GM18858 (cell line): ENCODE results near the gene PUSL1.

Source experiments
- ATAC-seq: cut with Tn5 transposase; IDR thresholded peaks from one replicate; pipeline ENCODE4 v1.9.1; 2021; ENCODE audit not compliant: unreplicated experiment

Gene PUSL1

DNA sequence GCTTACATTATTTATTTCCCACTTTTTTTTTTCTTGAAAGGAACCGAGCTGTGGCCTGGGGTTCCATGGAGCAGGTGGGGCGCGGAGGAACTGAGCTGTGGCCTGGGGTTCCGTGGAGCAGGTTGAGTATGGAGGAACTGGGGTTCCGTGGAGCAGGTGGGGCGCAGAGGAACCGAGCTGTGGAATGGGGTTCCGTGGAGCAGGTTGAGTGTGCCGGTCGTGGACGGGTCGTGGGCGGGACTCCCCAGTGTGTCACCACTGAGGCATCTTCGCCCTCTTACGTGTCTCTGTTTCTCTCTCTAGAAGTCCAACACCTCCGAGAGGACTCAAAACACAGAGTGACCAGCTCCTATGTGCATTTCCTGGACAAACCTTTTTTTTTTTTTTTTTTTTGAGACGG, 29.4 kb upstream of the PUSL1 start:
- no peak for ATAC-seq

DNA sequence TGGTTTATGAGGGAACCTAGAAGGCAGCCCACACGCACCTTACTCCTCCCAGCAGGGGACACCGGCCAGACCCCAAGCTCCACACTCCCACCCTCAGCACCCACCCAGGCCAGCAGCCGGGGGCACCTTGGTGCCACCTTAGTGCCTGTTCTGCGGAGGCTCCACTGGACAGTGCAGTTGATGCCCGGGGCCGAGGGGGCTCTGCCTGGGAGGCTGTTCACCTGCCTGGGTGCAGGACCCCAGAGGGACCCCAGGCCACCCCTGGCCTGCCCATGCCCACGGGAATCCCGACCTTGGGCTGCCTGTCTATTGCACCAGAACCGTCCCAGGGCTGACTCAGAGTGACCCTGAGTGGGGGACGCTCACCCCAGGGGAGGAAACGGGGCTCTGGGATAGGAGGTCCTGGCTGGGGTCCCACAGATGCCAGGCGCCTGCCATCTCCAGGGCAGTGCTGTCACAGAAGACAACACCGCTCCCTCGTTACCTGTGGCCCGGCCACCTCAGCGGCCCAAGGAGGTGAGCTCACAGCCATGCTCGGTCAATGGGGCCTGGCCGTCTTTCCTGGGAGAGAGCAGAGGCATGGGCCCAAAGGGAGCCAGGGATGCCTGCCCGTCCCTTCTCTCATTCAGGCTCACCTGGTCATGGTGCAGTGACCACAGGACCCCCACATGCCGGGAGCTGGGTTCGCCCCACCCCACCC, 27.5 kb upstream of the PUSL1 start:
- ATAC-seq: no peak

DNA sequence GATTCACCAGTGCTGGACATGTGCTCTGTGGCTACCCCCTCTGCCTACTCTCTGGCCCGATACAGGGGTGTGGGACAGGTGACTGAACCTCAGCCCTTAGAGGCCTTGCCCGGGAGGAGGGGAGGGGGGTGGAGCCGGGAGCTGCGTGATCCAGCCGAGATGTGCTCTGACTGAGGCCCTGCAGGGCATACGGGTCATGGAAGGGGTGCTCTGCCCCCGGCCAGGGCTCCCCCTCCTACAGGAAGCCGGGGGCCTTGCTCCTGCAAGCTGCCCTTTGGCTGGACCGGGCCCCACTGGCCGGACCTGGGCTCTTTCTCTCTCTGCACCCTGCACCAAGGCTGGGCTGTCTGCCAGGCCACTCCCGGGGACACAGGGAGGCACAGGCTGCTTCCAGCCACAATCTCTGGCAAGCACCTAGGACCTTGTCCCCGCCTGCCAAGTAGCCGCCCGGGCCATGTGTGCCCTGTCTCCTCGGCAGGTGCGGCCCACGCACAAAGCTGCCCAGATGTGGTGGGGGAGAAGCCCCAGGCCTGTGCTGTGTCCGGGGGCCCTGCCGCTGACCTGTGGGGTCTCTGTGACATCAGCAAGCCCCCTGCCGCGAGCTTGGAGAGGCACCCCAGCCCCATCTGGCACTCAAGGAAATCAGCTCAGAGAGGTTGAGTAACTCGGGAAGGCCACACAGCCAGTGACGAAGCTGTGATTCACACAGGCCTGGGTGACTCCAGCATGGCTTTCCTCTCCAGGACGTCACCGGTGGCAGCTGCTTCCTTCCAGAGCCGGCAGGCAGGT, 26.7 kb upstream of the PUSL1 start:
- no peak for ATAC-seq

DNA sequence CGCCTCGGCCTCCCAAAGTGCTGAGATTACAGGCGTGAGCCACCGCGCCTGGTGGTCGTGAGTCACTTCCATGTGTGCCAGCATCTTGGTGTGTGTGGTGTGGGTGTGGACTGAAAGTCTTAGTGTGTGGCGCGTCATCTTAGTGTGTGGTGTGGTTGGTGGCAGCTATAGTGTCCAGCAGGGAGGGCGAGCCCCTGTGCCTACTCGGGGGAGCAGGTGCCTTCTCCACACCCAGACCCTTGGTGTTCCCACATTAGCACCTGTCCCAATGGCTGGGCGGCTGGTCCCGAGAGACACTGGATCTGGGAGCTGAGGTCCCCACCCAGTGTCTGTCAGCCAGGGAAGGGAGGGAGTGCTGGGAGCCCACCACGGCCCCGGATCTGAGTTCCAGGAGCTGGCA, 25.4 kb upstream of the PUSL1 start:
- ATAC-seq: no peak

DNA sequence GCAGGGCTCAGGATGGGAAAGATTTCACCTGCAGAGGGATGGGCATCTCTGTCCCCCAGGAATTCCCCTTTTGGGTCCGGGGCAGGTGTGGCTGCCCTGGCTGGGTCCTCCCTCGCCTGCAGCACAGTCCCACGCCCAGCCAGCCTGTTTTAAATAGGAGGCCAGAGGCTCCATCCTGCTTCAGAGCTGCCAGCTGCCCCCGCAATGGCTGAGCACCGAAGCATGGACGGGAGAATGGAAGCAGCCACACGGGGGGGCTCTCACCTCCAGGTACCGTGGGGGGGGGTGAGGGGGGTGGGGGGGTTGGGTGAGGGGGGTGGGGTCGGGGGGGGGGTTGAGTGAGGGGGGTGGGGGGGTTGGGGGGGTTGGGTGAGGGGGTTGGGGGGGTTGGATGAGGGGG, 24.6 kb upstream of the PUSL1 start:
- ATAC-seq: no peak

DNA sequence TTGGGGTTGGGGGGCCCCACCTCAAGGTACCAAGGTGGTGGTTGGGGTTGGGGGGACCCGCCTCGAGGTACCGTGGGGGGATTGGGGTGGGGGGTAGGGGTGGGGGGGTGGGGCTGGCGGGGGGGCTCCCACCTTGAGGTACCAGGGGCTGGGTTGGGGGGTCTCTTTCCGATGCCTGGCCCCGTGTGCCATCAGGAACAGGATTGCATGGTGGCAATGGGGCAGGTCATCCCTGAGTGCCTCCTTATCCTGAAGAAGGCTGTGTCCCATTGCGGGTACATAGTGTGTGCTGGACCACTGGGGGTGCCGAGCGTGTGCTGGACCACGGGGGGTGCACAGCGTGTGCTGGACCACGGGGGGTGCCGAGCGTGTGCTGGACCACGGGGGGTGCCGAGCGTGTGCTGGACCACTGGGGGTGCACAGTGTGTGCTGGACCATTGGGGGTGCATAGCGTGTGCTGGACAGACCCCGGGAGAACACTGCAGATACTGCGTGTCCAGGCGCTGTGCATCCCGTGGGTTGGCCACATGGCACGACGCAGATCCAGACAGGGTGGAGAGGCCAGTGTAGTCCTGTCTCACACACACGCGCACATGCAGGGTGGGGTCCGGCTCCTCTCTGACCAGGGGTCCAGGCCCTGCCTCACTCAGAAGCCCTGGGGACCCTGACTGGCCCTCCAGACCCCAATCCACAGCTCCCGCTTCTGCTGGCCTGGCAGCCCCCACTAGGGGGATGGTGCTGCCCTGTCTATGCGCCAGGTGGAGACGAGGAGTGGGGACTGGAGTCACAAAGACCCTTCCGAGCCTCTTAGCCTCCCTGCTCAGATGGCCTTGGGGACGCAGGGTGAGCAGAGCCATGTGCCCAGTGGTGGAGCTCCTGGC, 23.9 kb upstream of the PUSL1 start:
- no peak for ATAC-seq

DNA sequence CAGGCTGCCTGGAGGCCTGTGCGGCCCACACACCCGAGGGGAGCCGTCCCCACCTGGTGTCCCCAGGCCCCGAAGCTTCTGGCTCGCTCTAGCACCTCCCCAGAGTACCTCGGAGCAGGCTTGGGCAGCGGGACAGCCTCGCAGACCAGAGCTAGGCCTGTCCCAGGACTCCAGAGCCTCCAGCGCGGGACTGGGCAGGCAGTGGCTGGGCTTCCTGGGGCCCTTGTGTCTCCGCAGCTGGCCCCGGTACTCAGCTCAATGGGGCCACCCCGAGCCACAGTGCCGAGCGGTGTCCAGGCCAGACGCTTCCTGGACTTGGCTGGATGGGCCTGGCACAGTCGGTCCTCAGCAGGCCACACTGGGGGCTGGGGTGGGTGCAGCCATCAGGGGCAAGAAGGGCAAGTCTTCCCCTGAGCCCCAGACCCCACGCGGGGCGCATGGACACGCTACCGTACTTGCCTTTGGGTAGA, 23.3 kb upstream of the PUSL1 start:
- ATAC-seq: no peak

DNA sequence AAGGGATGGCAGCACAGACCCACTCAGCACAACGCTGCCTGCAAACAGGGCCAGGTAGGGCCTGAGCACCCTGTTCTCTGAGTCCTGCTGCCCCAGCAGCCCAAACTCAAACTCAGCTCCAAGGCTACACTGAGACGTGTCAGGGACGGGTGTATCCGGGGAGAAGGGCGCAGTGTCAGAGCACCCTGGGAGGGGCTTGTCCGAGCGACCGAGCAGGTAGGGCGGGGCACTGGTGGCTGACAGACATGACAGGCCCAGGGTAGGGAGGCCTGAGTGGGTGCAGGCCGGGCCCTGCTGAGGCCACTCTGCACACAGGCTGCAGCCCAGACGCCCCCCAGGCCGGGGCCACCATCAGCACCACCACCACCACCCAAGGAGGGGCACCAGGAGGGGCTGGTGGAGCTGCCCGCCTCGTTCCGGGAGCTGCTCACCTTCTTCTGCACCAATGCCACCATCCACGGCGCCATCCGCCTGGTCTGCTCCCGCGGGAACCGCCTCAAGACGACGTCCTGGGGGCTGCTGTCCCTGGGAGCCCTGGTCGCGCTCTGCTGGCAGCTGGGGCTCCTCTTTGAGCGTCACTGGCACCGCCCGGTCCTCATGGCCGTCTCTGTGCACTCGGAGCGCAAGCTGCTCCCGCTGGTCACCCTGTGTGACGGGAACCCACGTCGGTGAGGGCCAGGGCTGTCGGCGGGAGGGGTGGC, 22.6 kb upstream of the PUSL1 start:
- ATAC-seq: no peak

DNA sequence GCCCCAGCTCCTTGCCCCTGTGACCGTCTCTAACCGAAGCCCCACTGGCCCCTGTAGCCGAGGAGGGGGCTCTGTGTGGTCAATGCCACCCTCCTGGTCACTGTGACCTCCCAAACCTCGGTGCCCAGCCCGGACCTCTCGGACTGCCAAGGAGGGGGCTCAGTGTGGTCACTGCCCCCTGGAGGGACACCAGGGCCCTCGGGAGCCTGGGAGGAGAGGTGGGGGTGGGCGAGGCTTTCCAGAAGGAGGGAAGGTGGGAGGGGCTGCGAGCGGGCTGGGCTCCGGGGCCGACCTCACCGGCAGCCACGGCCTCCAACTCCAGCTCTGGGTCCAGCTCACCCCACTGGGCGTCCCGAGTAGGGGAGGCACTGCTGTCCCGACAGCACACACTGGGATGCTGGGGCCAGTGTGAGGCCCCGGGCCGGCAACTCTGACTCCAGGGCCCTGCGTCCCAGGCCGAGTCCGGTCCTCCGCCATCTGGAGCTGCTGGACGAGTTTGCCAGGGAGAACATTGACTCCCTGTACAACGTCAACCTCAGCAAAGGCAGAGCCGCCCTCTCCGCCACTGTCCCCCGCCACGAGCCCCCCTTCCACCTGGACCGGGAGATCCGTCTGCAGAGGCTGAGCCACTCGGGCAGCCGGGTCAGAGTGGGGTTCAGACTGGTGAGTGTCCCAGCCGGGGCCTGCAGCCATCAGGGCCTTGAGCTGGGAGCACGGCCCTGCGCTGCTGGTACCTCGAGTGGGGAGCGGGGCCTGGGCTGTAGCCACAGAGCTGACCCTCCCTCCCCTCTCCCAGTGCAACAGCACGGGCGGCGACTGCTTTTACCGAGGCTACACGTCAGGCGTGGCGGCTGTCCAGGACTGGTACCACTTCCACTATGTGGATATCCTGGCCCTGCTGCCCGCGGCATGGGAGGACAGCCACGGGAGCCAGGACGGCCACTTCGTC, 21.8 kb upstream of the PUSL1 start:
- no peak for ATAC-seq

DNA sequence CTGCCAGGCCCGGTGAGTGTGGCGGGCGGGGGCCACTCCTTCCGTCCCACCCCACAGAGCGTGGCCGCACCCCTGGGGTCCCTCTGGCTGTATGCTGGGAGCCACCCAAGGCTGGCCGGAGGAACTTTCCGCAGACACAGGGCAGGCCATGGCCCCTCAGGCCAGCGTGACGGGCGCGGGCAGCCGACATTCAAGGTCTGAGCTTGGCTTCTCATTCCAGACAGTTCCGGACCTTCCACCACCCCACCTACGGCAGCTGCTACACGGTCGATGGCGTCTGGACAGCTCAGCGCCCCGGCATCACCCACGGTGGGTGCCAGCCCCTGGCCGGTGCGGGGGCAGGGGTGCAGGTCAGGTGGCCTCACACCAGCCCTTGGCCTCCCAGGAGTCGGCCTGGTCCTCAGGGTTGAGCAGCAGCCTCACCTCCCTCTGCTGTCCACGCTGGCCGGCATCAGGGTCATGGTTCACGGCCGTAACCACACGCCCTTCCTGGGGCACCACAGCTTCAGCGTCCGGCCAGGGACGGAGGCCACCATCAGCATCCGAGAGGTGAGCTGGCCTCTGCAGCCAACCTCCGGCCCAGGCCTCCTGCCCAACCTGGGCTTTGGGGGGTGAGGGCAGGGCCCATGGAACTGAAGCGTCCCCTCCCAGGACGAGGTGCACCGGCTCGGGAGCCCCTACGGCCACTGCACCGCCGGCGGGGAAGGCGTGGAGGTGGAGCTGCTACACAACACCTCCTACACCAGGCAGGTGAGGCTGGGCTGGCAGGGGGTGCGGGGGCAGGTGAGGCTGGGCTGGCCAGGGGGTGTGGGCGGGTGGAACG, 20.9 kb upstream of the PUSL1 start:
- no peak for ATAC-seq

DNA sequence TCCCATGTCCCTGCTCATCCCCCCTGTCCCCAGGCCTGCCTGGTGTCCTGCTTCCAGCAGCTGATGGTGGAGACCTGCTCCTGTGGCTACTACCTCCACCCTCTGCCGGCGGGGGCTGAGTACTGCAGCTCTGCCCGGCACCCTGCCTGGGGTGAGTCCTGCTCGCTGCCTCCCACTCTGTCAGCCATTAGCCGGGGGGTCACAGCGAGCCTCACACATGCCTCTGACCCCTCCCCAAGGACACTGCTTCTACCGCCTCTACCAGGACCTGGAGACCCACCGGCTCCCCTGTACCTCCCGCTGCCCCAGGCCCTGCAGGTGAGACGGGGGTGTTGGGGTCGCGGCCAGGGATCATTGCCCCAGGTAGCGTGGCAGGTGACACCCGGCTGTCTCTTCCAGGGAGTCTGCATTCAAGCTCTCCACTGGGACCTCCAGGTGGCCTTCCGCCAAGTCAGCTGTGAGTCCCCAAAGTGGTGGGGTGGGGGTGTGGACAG, 18.1 kb upstream of the PUSL1 start:
- ATAC-seq: no peak

DNA sequence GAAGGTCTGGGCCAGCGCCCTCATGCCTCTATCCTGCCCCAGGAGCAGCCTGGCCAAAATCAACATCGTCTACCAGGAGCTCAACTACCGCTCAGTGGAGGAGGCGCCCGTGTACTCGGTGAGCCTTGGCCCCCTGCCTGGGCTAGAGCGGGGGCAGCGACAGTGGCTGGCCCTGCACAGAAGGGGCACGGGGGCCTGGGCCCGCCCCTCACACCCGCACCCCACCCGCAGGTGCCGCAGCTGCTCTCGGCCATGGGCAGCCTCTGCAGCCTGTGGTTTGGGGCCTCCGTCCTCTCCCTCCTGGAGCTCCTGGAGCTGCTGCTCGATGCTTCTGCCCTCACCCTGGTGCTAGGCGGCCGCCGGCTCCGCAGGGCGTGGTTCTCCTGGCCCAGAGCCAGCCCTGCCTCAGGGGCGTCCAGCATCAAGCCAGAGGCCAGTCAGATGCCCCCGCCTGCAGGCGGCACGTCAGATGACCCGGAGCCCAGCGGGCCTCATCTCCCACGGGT, 17.3 kb upstream of the PUSL1 start:
- ATAC-seq: no peak

DNA sequence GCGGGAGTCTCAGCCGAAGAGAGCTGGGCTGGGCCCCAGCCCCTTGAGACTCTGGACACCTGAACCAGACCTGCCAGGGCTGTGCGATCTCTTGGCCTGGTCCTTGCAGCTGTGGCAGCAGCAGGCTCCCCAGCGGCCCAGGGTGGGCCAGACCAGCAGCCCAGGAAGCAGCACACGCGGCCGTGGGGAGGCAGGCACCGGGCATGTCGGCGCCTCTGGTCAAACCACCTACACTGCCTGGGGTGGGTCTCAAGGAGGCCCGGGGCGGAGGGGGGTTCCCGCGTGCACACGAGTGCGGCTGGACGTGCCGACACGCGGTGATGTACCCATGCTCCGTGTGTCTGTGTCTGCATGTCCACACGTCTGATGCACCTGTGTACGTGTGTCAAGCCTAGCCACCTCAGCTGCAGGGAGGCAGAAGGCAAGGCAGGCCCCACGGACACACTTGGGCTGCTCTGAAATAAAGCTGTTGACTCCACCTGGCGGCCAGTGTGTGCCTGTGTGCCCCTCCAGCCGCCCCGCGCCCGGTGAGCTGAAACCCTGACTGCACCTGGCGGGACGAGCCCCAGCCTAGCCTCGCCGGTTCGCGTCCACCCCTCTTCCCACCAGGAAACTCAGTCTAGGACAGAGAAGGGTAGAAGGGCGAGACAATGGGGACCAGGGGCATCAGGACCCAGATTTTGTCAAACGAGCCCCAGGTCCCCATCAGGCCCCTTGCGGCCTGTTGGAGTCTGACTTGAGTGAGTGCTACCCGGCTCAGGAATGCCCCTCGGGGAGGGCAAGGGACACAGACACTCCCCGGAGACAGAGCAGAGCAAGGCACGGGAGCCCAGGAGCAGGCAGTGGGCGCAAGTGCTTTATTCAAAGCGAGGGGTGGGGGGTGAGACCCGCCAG, 16.6 kb upstream of the PUSL1 start:
- no peak for ATAC-seq

DNA sequence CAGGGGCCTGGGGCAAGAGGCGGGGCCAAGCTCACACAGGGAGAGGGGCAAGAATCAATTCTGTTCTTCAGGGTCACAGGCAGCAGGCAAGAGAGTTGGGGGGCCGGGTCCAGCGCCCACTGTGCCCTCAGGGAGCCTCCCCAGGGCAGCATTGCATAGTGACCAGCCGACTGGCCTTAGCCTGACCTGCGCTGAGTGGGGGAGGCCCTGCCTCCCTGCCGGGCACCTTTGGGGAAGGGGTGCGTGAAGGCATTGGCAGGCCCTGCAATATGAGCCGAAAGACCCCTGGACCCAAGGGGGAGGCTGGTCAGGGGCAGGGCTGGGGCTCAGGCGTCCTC, 16.0 kb upstream of the PUSL1 start:
- ATAC-seq: no peak

DNA sequence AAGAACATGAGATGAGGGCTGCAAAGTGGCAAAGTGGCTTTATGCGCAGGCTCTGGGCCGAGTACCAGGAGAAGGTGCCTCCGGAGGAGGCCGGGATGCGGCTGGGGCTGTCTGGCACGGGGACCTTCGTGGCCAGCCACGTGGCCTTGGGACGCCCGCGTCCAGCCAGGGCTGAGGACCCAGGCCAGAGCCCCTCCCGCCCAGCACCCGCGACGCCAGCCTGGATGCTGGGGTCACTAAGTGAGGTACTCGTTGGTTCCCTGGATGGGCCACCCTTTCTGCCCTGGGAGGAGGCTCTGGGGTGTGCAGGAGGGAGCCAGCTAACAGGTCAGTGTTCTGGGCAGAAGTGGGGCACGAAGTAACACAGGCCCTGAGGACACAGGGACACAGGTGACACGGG, 15.5 kb upstream of the PUSL1 start:
- ATAC-seq: no peak

DNA sequence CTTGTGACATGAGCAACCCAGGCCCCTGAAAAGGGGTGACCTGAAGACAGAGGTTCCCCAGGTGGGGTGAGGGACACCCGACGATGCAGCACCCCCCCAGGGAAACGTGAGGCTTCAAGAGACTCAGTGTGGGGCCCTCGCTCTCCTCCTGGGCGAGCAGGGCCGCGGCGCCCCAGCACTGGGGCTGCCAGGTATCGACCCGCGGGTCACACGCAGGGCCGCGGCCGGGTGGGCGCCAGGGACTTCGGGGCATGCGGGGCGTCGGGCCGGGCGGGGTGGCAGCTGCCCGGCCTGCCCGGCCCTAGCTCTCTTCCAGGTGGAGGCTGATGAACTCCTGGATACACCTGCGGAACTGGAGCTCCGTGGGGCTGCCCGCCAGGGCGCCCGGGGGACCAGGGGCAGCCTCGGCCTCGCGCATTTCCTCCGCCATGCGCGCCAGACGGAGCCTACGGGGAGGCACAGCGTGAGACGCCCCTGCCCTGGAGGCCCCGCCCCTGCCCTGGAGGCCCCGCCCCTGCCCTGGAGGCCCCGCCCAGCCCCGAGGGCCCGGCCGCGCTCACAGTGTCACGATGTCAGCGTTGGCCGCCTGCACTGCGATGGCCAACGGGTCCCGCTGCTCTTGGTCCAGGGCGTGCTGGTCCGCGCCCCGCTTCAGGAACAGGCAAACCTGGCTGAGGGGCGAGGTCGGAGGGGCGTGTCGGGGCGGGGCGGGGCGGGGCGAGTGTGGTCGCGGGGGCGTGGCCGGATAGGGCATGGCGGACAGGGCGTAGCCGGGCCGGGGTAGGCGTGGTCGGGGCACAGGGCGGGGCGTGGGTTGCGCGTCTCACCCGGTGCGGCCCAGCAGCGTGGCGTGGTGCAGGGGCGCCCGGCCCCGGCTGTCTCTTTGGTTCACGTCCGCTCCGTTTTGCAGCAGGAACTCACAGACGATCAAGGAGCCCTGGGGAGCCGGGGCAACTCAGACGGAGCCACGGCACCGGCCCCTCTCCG, 14.8 kb upstream of the PUSL1 start:
- ATAC-seq: no peak
